Ishikawa (cell line): ENCODE results near the gene PJA2.

Source experiments
- CEBPB ChIP-seq: IDR thresholded peaks from 2 replicates; pipeline ENCODE4 v1.6.1; 2012
- CREB1 ChIP-seq: IDR thresholded peaks from 2 replicates; pipeline ENCODE4 v1.6.1; 2012; ENCODE audit warnings: low read depth
- EGR1 ChIP-seq: IDR thresholded peaks from 2 replicates; pipeline ENCODE4 v1.6.1; 2012
- EP300 ChIP-seq: IDR thresholded peaks from 2 replicates; pipeline ENCODE4 v1.6.1; 2012; ENCODE audit warnings: borderline replicate concordance
- FOXM1 ChIP-seq: IDR thresholded peaks from 2 replicates; pipeline ENCODE4 v1.6.1; 2012; ENCODE audit warnings: low read depth, borderline replicate concordance
- NFIC ChIP-seq: IDR thresholded peaks from 2 replicates; pipeline ENCODE4 v1.6.1; 2012
- RAD21 ChIP-seq: IDR thresholded peaks from 2 replicates; pipeline ENCODE4 v1.6.1; 2012; ENCODE audit warnings: low read depth
- TAF1 ChIP-seq: IDR thresholded peaks from 2 replicates; pipeline ENCODE4 v1.6.1; 2012; ENCODE audit warnings: low read depth, mild to moderate bottlenecking
- TCF12 ChIP-seq: IDR thresholded peaks from 2 replicates; pipeline ENCODE4 v1.6.1; 2012; ENCODE audit warnings: low read depth
- TEAD4 ChIP-seq: IDR thresholded peaks from 2 replicates; pipeline ENCODE4 v1.6.1; 2012
- YY1 ChIP-seq: IDR thresholded peaks from 2 replicates; pipeline ENCODE4 v1.6.1; 2012; ENCODE audit warnings: low read depth
- ZBTB7A ChIP-seq: IDR thresholded peaks from 2 replicates; pipeline ENCODE4 v1.6.1; 2012; ENCODE audit warnings: low read depth
- TF ChIP-seq, protein P1 (sequence below): IDR thresholded peaks from 2 replicates; pipeline ENCODE4 v1.6.1; 2012
- TF ChIP-seq, protein P2 (sequence below): IDR thresholded peaks from 2 replicates; pipeline ENCODE4 v1.6.1; 2012
- TF ChIP-seq, protein P3 (sequence below): IDR thresholded peaks from 2 replicates; pipeline ENCODE4 v1.6.1; 2012; ENCODE audit warnings: low read depth, mild to moderate bottlenecking

The PJA2 gene

DNA sequence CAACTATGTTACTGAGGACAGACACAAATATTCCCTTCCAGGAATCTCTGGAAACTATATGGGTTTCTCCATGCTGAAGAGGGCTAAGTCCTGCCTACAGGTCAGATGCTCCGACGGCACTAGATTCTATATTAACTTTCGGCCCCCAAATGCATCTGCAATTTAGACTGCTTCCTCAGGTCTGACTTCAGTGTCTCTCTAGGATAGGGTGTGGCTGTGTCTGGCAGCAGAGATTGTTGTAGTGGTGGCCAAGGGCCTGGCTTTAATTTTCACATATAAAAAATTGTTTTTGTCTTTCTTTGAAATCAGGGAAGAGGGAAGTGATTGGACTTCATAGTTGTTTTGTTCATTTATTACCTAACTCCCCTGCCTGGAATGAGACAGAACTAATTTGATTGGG, 101.8 kb downstream of the PJA2 start:
- no peak for TF ChIP-seq TEAD4
- no peak for TF ChIP-seq NFIC
- TF ChIP-seq TAF1: no peak
- no peak for TF ChIP-seq CEBPB
- no peak for TF ChIP-seq RAD21
- TF ChIP-seq TCF12: no peak

DNA sequence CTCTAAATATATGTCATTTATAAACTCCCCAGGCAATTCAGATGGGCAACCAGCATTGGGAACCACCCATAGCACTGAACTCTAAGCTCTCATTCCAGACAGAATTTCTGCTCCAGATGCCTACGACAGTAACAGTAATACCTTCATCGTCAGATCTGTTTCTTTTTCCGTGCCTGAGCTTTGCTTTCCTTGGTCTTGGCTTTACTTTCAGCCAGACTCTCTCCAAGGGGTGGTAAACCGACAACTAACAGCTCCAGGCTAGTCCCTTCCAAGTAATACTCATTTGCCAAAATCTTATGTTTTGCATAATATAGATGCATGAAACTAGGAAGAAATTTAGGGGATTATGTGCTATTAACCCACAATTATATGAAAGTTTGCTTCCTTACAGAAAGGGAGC, 102.3 kb downstream of the PJA2 start:
- TF ChIP-seq, protein P1, sequence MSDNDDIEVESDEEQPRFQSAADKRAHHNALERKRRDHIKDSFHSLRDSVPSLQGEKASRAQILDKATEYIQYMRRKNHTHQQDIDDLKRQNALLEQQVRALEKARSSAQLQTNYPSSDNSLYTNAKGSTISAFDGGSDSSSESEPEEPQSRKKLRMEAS: no peak
- TF ChIP-seq YY1 (no peak), RAD21 (no peak)

DNA sequence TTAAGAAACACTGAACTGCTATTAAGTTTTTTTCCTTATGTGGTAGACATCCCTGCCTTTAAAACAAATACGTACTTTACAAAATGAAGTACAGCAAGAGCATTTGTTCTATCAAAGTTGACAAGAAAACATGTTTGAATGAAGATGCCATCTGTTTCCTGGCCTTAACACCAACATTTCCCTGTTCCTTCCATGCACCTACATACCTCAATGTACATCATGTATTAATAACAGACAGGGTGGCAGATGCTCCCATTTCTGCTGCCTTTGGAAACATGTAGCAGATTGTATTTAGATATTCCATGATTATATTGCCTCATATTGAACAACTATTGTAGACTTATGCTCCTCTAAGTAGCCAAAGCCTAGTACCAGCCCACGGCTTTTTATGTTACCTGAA, 104.4 kb downstream of the PJA2 start:
- no peak for TF ChIP-seq RAD21
- no peak for TF ChIP-seq TCF12
- TF ChIP-seq, protein P1: no peak
- TF ChIP-seq EP300: no peak
- no peak for TF ChIP-seq CEBPB

DNA sequence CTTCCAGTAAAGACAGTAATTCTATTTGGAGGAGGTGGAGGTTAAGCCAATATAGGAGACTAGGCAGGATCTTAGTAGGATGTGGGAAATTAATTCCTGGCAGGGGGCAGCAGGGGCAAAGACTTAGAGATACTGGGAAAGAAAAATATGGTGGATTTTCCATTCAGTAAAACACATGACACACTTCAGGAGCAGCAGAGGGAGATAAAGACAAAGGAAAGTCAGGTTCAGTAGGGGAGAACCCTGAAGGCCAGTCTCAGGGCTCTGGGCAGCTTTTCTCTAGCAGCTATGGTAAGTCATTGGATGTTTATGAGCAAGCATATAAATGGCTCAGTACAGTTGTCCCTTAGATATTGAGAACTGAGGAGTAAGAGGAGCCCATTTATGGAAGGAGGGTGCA, 105.5 kb downstream of the PJA2 start:
- no peak for TF ChIP-seq FOXM1
- TF ChIP-seq CREB1: no peak
- TF ChIP-seq, protein P2, sequence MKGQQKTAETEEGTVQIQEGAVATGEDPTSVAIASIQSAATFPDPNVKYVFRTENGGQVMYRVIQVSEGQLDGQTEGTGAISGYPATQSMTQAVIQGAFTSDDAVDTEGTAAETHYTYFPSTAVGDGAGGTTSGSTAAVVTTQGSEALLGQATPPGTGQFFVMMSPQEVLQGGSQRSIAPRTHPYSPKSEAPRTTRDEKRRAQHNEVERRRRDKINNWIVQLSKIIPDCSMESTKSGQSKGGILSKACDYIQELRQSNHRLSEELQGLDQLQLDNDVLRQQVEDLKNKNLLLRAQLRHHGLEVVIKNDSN: no peak
- TF ChIP-seq CEBPB: no peak
- TF ChIP-seq EGR1: no peak
- TF ChIP-seq YY1: no peak
- TF ChIP-seq, protein P3, sequence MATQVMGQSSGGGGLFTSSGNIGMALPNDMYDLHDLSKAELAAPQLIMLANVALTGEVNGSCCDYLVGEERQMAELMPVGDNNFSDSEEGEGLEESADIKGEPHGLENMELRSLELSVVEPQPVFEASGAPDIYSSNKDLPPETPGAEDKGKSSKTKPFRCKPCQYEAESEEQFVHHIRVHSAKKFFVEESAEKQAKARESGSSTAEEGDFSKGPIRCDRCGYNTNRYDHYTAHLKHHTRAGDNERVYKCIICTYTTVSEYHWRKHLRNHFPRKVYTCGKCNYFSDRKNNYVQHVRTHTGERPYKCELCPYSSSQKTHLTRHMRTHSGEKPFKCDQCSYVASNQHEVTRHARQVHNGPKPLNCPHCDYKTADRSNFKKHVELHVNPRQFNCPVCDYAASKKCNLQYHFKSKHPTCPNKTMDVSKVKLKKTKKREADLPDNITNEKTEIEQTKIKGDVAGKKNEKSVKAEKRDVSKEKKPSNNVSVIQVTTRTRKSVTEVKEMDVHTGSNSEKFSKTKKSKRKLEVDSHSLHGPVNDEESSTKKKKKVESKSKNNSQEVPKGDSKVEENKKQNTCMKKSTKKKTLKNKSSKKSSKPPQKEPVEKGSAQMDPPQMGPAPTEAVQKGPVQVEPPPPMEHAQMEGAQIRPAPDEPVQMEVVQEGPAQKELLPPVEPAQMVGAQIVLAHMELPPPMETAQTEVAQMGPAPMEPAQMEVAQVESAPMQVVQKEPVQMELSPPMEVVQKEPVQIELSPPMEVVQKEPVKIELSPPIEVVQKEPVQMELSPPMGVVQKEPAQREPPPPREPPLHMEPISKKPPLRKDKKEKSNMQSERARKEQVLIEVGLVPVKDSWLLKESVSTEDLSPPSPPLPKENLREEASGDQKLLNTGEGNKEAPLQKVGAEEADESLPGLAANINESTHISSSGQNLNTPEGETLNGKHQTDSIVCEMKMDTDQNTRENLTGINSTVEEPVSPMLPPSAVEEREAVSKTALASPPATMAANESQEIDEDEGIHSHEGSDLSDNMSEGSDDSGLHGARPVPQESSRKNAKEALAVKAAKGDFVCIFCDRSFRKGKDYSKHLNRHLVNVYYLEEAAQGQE: no peak
- TF ChIP-seq TAF1: no peak
- no peak for TF ChIP-seq NFIC
- TF ChIP-seq EP300: no peak

DNA sequence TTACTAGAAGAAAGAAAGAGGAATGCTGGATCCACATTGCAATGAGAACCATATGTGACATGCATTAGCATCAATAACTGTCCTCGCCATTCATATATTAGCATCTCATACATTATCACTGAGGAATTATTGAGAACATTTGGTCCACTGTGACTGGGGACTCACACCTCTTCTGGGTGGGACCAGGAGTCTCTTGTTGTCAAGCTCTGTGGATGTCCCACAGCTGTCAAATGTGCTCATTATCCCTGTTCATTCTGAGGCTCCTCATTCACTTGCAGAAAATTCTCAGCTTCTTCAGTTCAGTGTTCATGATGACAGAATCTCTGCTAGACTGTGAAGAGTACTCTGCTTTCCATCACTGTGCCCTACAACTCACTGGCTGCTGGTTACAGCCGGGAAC, 109.4 kb downstream of the PJA2 start:
- TF ChIP-seq, protein P1: no peak
- TF ChIP-seq, protein P2: no peak
- TF ChIP-seq TCF12 (no peak), ZBTB7A (no peak), EP300 (no peak), TAF1 (no peak), YY1 (no peak), CEBPB (no peak), CREB1 (no peak), TEAD4 (no peak)
- TF ChIP-seq, protein P3: no peak

DNA sequence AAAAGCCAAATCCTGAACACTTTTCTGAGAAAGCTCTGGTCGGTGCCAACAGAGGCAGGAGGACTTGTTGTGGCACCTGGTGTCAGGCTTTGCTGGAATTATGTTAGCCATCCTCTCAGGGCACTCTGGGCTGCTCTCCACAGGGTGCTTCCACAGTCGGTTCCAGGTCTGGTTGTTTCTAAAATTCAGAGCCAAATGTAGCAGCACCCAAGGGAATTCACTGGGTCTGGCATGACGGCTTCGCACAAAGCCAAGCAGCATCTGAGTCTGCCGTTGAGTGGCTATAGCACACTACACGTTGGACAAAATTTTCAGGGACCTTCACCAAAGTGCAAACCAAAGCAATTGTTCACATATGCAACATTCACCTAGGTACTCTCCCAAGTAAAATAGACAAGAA, 110.2 kb downstream of the PJA2 start:
- no peak for TF ChIP-seq RAD21
- no peak for TF ChIP-seq EGR1
- TF ChIP-seq TCF12: no peak
- TF ChIP-seq ZBTB7A: no peak
- no peak for TF ChIP-seq CEBPB
- TF ChIP-seq NFIC: no peak
- TF ChIP-seq, protein P1: no peak
- no peak for TF ChIP-seq FOXM1
- no peak for TF ChIP-seq TAF1
- TF ChIP-seq TEAD4: no peak
- TF ChIP-seq, protein P2: no peak
- no peak for TF ChIP-seq CREB1
- no peak for TF ChIP-seq EP300
- TF ChIP-seq, protein P3: no peak
- no peak for TF ChIP-seq YY1
